Gastroesophageal sphincter (tissue), 4 donors: ENCODE measurements around the gene OLFML3. TPM values are rescaled to one million over a fixed set of nuclear protein-coding genes. Genes with fewer than 3 reads are reported as not detected.

ENCODE experiments used
- ATAC-seq: fragments of 150-250 bp; one replicate; pipeline ENCODE4 v1.9.1; 2016; ENCODE audit warnings: mild to moderate bottlenecking, moderate library complexity
- H3K27ac ChIP-seq, 4 donors: fragments of 200-600 bp; sonication (generic) in 3 of 4; 1 replicate in 3 of 4; 2 replicates in 1 of 4; pipeline ENCODE4 v1.5.1; 2016 to 2019
- H3K27me3 ChIP-seq: fragments of 200-600 bp; sonication (generic); one replicate; pipeline ENCODE4 v1.5.1; 2019
- H3K36me3 ChIP-seq, 2 donors: fragments of 200-600 bp; sonication (generic); one replicate each; pipeline ENCODE4 v1.5.1; 2019; ENCODE audit warnings: control low read depth in 1 of 2
- H3K4me1 ChIP-seq, 3 donors: fragments of 200-600 bp; sonication (generic); 1 replicate in 2 of 3; 2 replicates in 1 of 3; pipeline ENCODE4 v1.5.1; 2016 to 2019; ENCODE audit warnings: control low read depth in 2 of 3
- H3K4me3 ChIP-seq, 2 donors: fragments of 200-600 bp; sonication (generic); one replicate each; pipeline ENCODE4 v1.5.1; 2019; ENCODE audit warnings: mild to moderate bottlenecking in 1 of 2, moderate library complexity in 1 of 2
- H3K9me3 ChIP-seq, 3 donors: fragments of 200-600 bp; sonication (generic); one replicate each; pipeline ENCODE4 v1.5.1; 2017 to 2019; ENCODE audit warnings: control low read depth in 2 of 3
- CTCF ChIP-seq, 4 experiments: fragments of 200-600 bp in 2 of 4; fragments of 450-650 bp in 2 of 4; sonication (generic) in 1 of 4; IDR thresholded peaks; one replicate each; pipeline ENCODE4 v1.5.1; 2017 to 2019; ENCODE audit warnings: antibody characterized with exemption in 4 of 4, mild to moderate bottlenecking in 2 of 4, moderate library complexity in 2 of 4
- EP300 ChIP-seq: sonication (generic); formaldehyde crosslinking; IDR thresholded peaks from one replicate; pipeline ENCODE4 v1.6.1; 2017; ENCODE audit warnings: antibody characterized with exemption, mild to moderate bottlenecking
- POLR2A ChIP-seq, 2 donors: fragments of 450-650 bp; IDR thresholded peaks; one replicate each; pipeline ENCODE4 v1.6.1; 2017; ENCODE audit warnings: antibody characterized with exemption in 2 of 2, mild to moderate bottlenecking in 2 of 2, moderate library complexity in 1 of 2
- POLR2AphosphoS5 ChIP-seq: sonication (generic); formaldehyde crosslinking; IDR thresholded peaks from one replicate; pipeline ENCODE4 v1.6.1; 2017; ENCODE audit warnings: antibody characterized with exemption
- WGBS, 2 donors: methylation state at CpG; one replicate each; pipeline ENCODE4 v1.1.5; 2018; ENCODE audit warnings: low coverage in 1 of 2; 5-methylcytosine and 5-hydroxymethylcytosine counted together
- total RNA-seq, 4 donors: library from RNA; depleted of rRNA; stranded (reverse); fragments of >200 nt; gene quantifications; one replicate each; pipeline ENCODE4 v1.1.0, GENCODE V29; 2016

Gene OLFML3
- total RNA-seq, 4 donors from 2014 or later = 62.4 to 155 (median 65.5) TPM

GRCh38 chr1:113977906-113978305 lies 1.4 kb upstream of the OLFML3 start:
- Histone ChIP-seq H3K9me3 (no peaks in the 10 kb centered on the region), H3K27me3 (no peaks in the 10 kb centered on the region), H3K27ac (peak overlapping the region in 2 of 4 donors; percentile 82 to 83), H3K4me1 (peaks cover 0 to 81% (median 28%) of the 10 kb centered on the region in 3 donors), H3K4me3 (no peak overlapping the region), H3K36me3 (peaks cover 0 to 38% of the 10 kb centered on the region in 2 donors)
- ATAC-seq = no peak
- WGBS, 2 donors = 55 to 61% methylated on average over 3 of the region's 3 CpGs
- TF ChIP-seq EP300 (no peak), POLR2A (IDR thresholded peaks at IDR 0.05) (no peak), CTCF (IDR thresholded peaks at IDR 0.05) (no peak), POLR2AphosphoS5 (no peak)

- TF ChIP-seq POLR2AphosphoS5 = peak; percentile 21
- no peak for TF ChIP-seq POLR2A (IDR thresholded peaks at IDR 0.05)
- 7 to 17% methylated on average over 1 to 2 of the region's 10 CpGs for WGBS, 2 donors
- Histone ChIP-seq H3K36me3 (peaks cover 0 to 19% of the 10 kb centered on the region in 2 donors), H3K4me3 (peak overlapping the region; percentile 24 to 51), H3K27ac (peak overlapping the region; percentile 65 to 85 (median 82)), H3K4me1 (peaks cover 0 to 100% (median 44%) of the 10 kb centered on the region in 3 donors), H3K27me3 (no peaks in the 10 kb centered on the region), H3K9me3 (no peaks in the 10 kb centered on the region)
- ATAC-seq = no peak
These were observed 836 bp downstream of the OLFML3 start for GRCh38 chr1:113980110-113980509.

- Histone ChIP-seq H3K27ac (peak overlapping the region; percentile 60 to 85 (median 82)), H3K36me3 (peaks cover 0 to 8% of the 10 kb centered on the region in 2 donors), H3K27me3 (no peaks in the 10 kb centered on the region), H3K4me3 (peak overlapping the region; percentile 29 to 51), H3K4me1 (peaks cover 0 to 81% (median 34%) of the 10 kb centered on the region in 3 donors), H3K9me3 (no peaks in the 10 kb centered on the region)
- peak; percentile 80 for ATAC-seq
- peak; percentile 37 for TF ChIP-seq POLR2AphosphoS5
- no peak for TF ChIP-seq EP300
- 25 to 31% methylated on average over 2 to 3 of the region's 18 CpGs for WGBS, 2 donors
These were observed 3.0 kb downstream of the OLFML3 start for GRCh38 chr1:113981962-113982931.

GRCh38 chr1:113982949-113983348 lies 3.7 kb downstream of the OLFML3 start:
- ATAC-seq = no peak
- H3K4me3 ChIP-seq = peak overlapping the region; percentile 29 to 51
- peak overlapping the region; percentile 60 to 85 (median 82) for H3K27ac ChIP-seq
- H3K9me3 ChIP-seq = no peaks in the 10 kb centered on the region
- 10% methylated on average over 2 of the region's 5 CpGs; no CpG with 5 or more reads in 1 of the 2 donors for WGBS, 2 donors
- peaks cover 0 to 74% (median 34%) of the 10 kb centered on the region in 3 donors for H3K4me1 ChIP-seq
- no peaks in the 10 kb centered on the region for H3K27me3 ChIP-seq
- H3K36me3 ChIP-seq = peaks cover 0 to 8% of the 10 kb centered on the region in 2 donors
- no peak for TF ChIP-seq POLR2AphosphoS5
- no peak for TF ChIP-seq CTCF (IDR thresholded peaks at IDR 0.05)
- TF ChIP-seq POLR2A (IDR thresholded peaks at IDR 0.05) = no peak
- TF ChIP-seq EP300 = no peak

GRCh38 chr1:113983391-113983790 lies 4.1 kb downstream of the OLFML3 start:
- ATAC-seq = no peak
- TF ChIP-seq EP300 (no peak), POLR2A (IDR thresholded peaks at IDR 0.05) (no peak), POLR2AphosphoS5 (no peak), CTCF (IDR thresholded peaks at IDR 0.05) (no peak)
- no CpG with 5 or more reads among the region's 8 CpGs for WGBS, 2 donors
- H3K4me1 ChIP-seq = peaks cover 0 to 69% (median 34%) of the 10 kb centered on the region in 3 donors
- no peaks in the 10 kb centered on the region for H3K27me3 ChIP-seq
- H3K27ac ChIP-seq = peak overlapping the region; percentile 60 to 85 (median 82)
- peaks cover 0 to 8% of the 10 kb centered on the region in 2 donors for H3K36me3 ChIP-seq
- peak overlapping the region in 1 of 2 donors; percentile 51 for H3K4me3 ChIP-seq
- H3K9me3 ChIP-seq = no peaks in the 10 kb centered on the region
